ENCODE data around the gene CA10. TPM values are rescaled to one million over a fixed set of nuclear protein-coding genes. Genes with fewer than 3 reads are reported as not detected.

Gene CA10
- total RNA-seq, 4 donors from 2014 or later, result not detected

GRCh38 chr17:51827140-51827539 is 331.4 kb downstream of the CA10 start:
- Histone ChIP-seq H3K27me3 (no peaks in the 10 kb centered on the region), H3K4me1 (peaks cover 0 to 7% (median 3%) of the 10 kb centered on the region in 4 donors), H3K27ac (replicated peaks in 1 of 4) (no peak overlapping the region), H3K36me3 (no peaks in the 10 kb centered on the region), H3K4me3 (no peak overlapping the region), H3K9me3 (no peaks in the 10 kb centered on the region)
- DNase-seq (ENCODE audit: extremely low spot score), result no peak
- intact Hi-C loops (cut with DNase I), result no loop called here
- TF ChIP-seq POLR2AphosphoS5 (IDR thresholded peaks at IDR 0.05), result no peak
- no peak for TF ChIP-seq CTCF (IDR thresholded peaks at IDR 0.05)
- TF ChIP-seq POLR2A (IDR thresholded peaks at IDR 0.05; ENCODE audit: low read depth), result no peak
- WGBS, result 91% methylated on average over 1 of the region's 1 CpG

GRCh38 chr17:51820766-51821165 is 337.7 kb downstream of the CA10 start:
- no peaks in the 10 kb centered on the region for H3K9me3 ChIP-seq
- TF ChIP-seq EP300 (IDR thresholded peaks at IDR 0.05) (no peak), POLR2A (IDR thresholded peaks at IDR 0.05; ENCODE audit: low read depth) (no peak), POLR2AphosphoS5 (IDR thresholded peaks at IDR 0.05) (no peak), CTCF (IDR thresholded peaks at IDR 0.05) (no peak)
- intact Hi-C loops (cut with DNase I), result no loop called here
- no peak for DNase-seq (ENCODE audit: extremely low spot score)
- no peaks in the 10 kb centered on the region for H3K27me3 ChIP-seq
- H3K4me1 ChIP-seq, result no peaks in the 10 kb centered on the region
- no peak overlapping the region for H3K4me3 ChIP-seq
- WGBS, result 75% methylated on average over 1 of the region's 1 CpG
- no peaks in the 10 kb centered on the region for H3K36me3 ChIP-seq
- H3K27ac ChIP-seq (replicated peaks in 1 of 4), result no peak overlapping the region

GRCh38 chr17:51820252-51820651 is 338.3 kb downstream of the CA10 start:
- H3K27me3 ChIP-seq, result no peaks in the 10 kb centered on the region
- intact Hi-C loops (cut with DNase I), result no loop called here
- H3K27ac ChIP-seq (replicated peaks in 1 of 4), result no peak overlapping the region
- no peaks in the 10 kb centered on the region for H3K9me3 ChIP-seq
- DNase-seq (ENCODE audit: extremely low spot score), result no peak
- no peak overlapping the region for H3K4me3 ChIP-seq
- TF ChIP-seq EP300 (IDR thresholded peaks at IDR 0.05), result no peak
- no peak for TF ChIP-seq CTCF (IDR thresholded peaks at IDR 0.05)
- TF ChIP-seq POLR2AphosphoS5 (IDR thresholded peaks at IDR 0.05), result no peak
- no peak for TF ChIP-seq POLR2A (IDR thresholded peaks at IDR 0.05; ENCODE audit: low read depth)
- H3K36me3 ChIP-seq, result no peaks in the 10 kb centered on the region
- H3K4me1 ChIP-seq, result no peaks in the 10 kb centered on the region
- 93% methylated on average over 5 of the region's 6 CpGs for WGBS

GRCh38 chr17:51819341-51820219 is 338.9 kb downstream of the CA10 start:
- Histone ChIP-seq H3K27me3 (no peaks in the 10 kb centered on the region), H3K4me1 (no peaks in the 10 kb centered on the region), H3K27ac (replicated peaks in 1 of 4) (no peak overlapping the region), H3K36me3 (no peaks in the 10 kb centered on the region), H3K4me3 (no peak overlapping the region), H3K9me3 (no peaks in the 10 kb centered on the region)
- intact Hi-C loops (cut with DNase I), result no loop called here
- 75% methylated on average over 6 of the region's 6 CpGs for WGBS
- TF ChIP-seq CTCF (IDR thresholded peaks at IDR 0.05) (no peak), POLR2AphosphoS5 (IDR thresholded peaks at IDR 0.05) (no peak), EP300 (IDR thresholded peaks at IDR 0.05) (no peak), POLR2A (IDR thresholded peaks at IDR 0.05; ENCODE audit: low read depth) (no peak)
- no peak for DNase-seq (ENCODE audit: extremely low spot score)
